CD14-positive monocyte (primary cell): Measurements from ENCODE around the gene SMIM20. TPM values are rescaled to one million over a fixed set of nuclear protein-coding genes. Genes with fewer than 3 reads are reported as not detected.

Experiments used
- DNase-seq, 3 donors: peaks; one replicate each; pipeline ENCODE4 v3.0.0-alpha.2; 2011 to 2022
- H2AFZ ChIP-seq: 2 replicates; pipeline ENCODE4 v1.6.0; 2012; ENCODE audit warnings: mild to moderate bottlenecking, low read depth, low read length, inconsistent platforms; ENCODE audit not compliant: insufficient read depth, poor library complexity, severe bottlenecking
- H3K27ac ChIP-seq, 2 donors: 1 replicate in 1 of 2; 2 replicates in 1 of 2; pipeline ENCODE4 v1.5.1; 2012 to 2013; ENCODE audit warnings: low read length in 2 of 2, control low read depth in 1 of 2, inconsistent platforms in 1 of 2, low read depth in 1 of 2, mild to moderate bottlenecking in 1 of 2
- H3K27me3 ChIP-seq, 2 donors: one replicate each; pipeline versions ENCODE4 v1.6.0 to v1.6.1; 2011 to 2013; ENCODE audit warnings: low read length in 2 of 2; ENCODE audit not compliant: control insufficient read depth in 2 of 2, insufficient read depth in 2 of 2
- H3K36me3 ChIP-seq, 2 donors: replicated peaks in 1 of 2; 1 replicate in 1 of 2; 2 replicates in 1 of 2; pipeline versions ENCODE4 v1.5.1 to v1.6.1; 2012 to 2013; ENCODE audit warnings: low read length in 2 of 2, control low read depth in 1 of 2, inconsistent platforms in 1 of 2, mild to moderate bottlenecking in 1 of 2; ENCODE audit not compliant: insufficient read depth in 2 of 2, control insufficient read depth in 1 of 2
- H3K4me1 ChIP-seq, 2 donors: 1 replicate in 1 of 2; 2 replicates in 1 of 2; pipeline versions ENCODE4 v1.5.1 to v1.6.1; 2012 to 2013; ENCODE audit warnings: low read length in 2 of 2, control low read depth in 1 of 2, inconsistent platforms in 1 of 2, mild to moderate bottlenecking in 1 of 2, moderate library complexity in 1 of 2; ENCODE audit not compliant: insufficient read depth in 2 of 2, control insufficient read depth in 1 of 2
- H3K4me2 ChIP-seq: replicated peaks from 2 replicates; pipeline ENCODE3; 2012; ENCODE audit warnings: low read length, moderate library complexity, mild to moderate bottlenecking; ENCODE audit not compliant: poor library complexity, severe bottlenecking; ENCODE audit errors: extremely low read depth
- H3K4me3 ChIP-seq, 3 experiments: fragments of 200-600 bp in 1 of 3; sonication (generic) in 1 of 3; replicated peaks in 1 of 3; 1 replicate in 2 of 3; 2 replicates in 1 of 3; pipeline ENCODE4 v1.5.1; 2011 to 2013; ENCODE audit warnings: low read length in 3 of 3, mild to moderate bottlenecking in 3 of 3, control low read depth in 2 of 3, low read depth in 2 of 3, inconsistent platforms in 1 of 3, moderate library complexity in 1 of 3
- H3K79me2 ChIP-seq: 2 replicates; pipeline ENCODE4 v1.6.0; 2012; ENCODE audit warnings: mild to moderate bottlenecking, control low read depth, inconsistent platforms, low read length, moderate library complexity; ENCODE audit not compliant: insufficient read depth
- H3K9ac ChIP-seq: 2 replicates; pipeline ENCODE4 v1.6.0; 2017; ENCODE audit warnings: low read length, mild to moderate bottlenecking; ENCODE audit not compliant: insufficient read depth, poor library complexity, severe bottlenecking
- H3K9me3 ChIP-seq, 2 donors: replicated peaks in 1 of 2; 1 replicate in 1 of 2; 2 replicates in 1 of 2; pipeline versions ENCODE4 v1.5.1 to v1.6.1; 2012 to 2013; ENCODE audit warnings: low read length in 2 of 2, control low read depth in 1 of 2; ENCODE audit not compliant: control insufficient read depth in 1 of 2, insufficient read depth in 1 of 2
- H4K20me1 ChIP-seq: 2 replicates; pipeline ENCODE4 v1.6.0; 2012; ENCODE audit warnings: mild to moderate bottlenecking, low read length, control low read depth, moderate library complexity; ENCODE audit not compliant: insufficient read depth
- H3K27ac Mint-ChIP-seq, 7 donors: one replicate each; pipeline ENCODE4 v1.8.0; 2020; ENCODE audit warnings: mild to moderate bottlenecking in 7 of 7, mixed read lengths in 7 of 7, moderate library complexity in 6 of 7, inconsistent platforms in 2 of 7
- H3K27me3 Mint-ChIP-seq, 3 donors: one replicate each; pipeline ENCODE4 v1.8.0; 2021 to 2022; ENCODE audit warnings: low read depth in 3 of 3, mild to moderate bottlenecking in 3 of 3, mixed read lengths in 3 of 3, moderate library complexity in 3 of 3, inconsistent platforms in 1 of 3
- H3K36me3 Mint-ChIP-seq, 2 donors: one replicate each; pipeline ENCODE4 v1.8.0; 2020; ENCODE audit warnings: mixed read lengths in 2 of 2, inconsistent platforms in 1 of 2, mild to moderate bottlenecking in 1 of 2
- H3K4me1 Mint-ChIP-seq: one replicate; pipeline ENCODE4 v1.8.0; 2020; ENCODE audit warnings: mild to moderate bottlenecking, mixed read lengths
- H3K4me3 Mint-ChIP-seq, 2 donors: one replicate each; pipeline ENCODE4 v1.8.0; 2020; ENCODE audit warnings: mild to moderate bottlenecking in 2 of 2, mixed read lengths in 2 of 2, moderate library complexity in 1 of 2
- H3K9me3 Mint-ChIP-seq, 7 donors: one replicate each; pipeline ENCODE4 v1.8.0; 2020 to 2022; ENCODE audit warnings: mixed read lengths in 7 of 7, mild to moderate bottlenecking in 6 of 7, moderate library complexity in 6 of 7, inconsistent platforms in 2 of 7
- CTCF ChIP-seq: fragments of 200-600 bp; IDR thresholded peaks from one replicate; pipeline ENCODE4 v1.8.0; 2022; ENCODE audit warnings: antibody characterized with exemption, mild to moderate bottlenecking
- WGBS: methylation state at CpG from one replicate; pipeline ENCODE4 v1.1.5; 2013; ENCODE audit warnings: missing lambda C conversion rate; ENCODE audit not compliant: insufficient coverage; 5-methylcytosine and 5-hydroxymethylcytosine counted together
- intact Hi-C, 2 donors: fragments of 100-400 bp; cut with micrococcal nuclease; formaldehyde crosslinking; loops; one replicate each; pipeline versions ENCODE4 v1.15.0 to v1.15.1; 2023
- polyA plus RNA-seq, 3 donors: library from polyadenylated mRNA; depleted of rRNA in 1 of 3; unstranded in 2 of 3; stranded (reverse) in 1 of 3; fragments of 300-500 nt in 2 of 3; fragments of >200 nt in 1 of 3; fragmentation: Illumina TruSeq in 2 of 3; gene quantifications; 1 replicate in 2 of 3; 2 replicates in 1 of 3; pipeline ENCODE4 v1.2.3, GENCODE V29; 2012 to 2021

The SMIM20 gene
- polyA plus RNA-seq, 3 donors = 10.4 to 38.1 (median 33.7) TPM

DNA sequence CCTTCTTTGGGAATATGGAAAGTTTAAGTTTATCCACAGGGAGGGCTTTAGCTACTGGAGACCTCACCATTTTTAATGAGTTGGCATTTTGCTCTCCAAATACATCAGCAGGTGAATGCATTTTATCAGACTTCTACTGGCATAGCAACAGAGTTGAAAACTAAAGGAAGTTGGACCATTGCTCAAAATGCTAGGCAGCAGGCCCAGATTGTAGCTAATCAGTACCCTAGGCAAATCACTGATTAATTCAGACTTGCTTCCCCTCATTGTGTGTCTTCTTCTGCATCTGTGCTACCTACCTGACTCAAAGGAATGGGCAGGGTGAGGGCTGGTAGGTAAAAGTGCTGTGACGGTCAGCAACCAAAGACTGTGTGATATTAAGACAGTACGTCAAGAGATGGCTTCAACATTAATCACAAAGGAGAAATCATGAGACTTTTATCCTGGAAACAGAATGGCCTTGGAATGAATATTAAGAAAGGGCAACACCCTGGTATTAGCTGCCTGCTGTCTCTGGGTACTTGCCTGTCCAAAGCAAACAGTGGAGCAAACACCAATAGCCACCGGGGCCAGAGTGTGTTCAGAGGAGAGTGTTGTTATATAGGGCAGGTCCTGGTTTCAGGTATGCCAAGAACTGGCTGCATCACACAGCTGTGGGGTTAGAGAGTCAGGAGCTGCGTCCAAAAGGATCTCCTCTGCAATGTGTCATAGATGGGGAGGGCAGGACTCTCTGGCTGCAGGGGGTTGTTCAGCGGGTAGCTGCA is 17.1 kb upstream of the SMIM20 start:
- Histone ChIP-seq H3K27me3 (no peaks in the 10 kb centered on the region), H3K9ac (no peak overlapping the region), H3K36me3 (no peaks in the 10 kb centered on the region), H3K4me1 (no peaks in the 10 kb centered on the region), H3K4me2 (no peak overlapping the region), H3K4me3 (no peak overlapping the region), H3K27ac (no peak overlapping the region), H3K9me3 (no peaks in the 10 kb centered on the region), H4K20me1 (no peaks in the 10 kb centered on the region), H2AFZ (no peak overlapping the region), H3K79me2 (no peaks in the 10 kb centered on the region)
- 100% methylated on average over 4 of the region's 5 CpGs for WGBS
- H3K27ac Mint-ChIP-seq = peak overlapping the region in 1 of 7 donors; percentile 25
- no peak overlapping the region for H3K4me3 Mint-ChIP-seq
- intact Hi-C loops = no loop called here
- DNase-seq = no peak
- peaks cover 0 to 2% (median 0%) of the 10 kb centered on the region in 3 donors for H3K27me3 Mint-ChIP-seq
- no peak for TF ChIP-seq CTCF
- no peaks in the 10 kb centered on the region for H3K9me3 Mint-ChIP-seq
- no peaks in the 10 kb centered on the region for H3K4me1 Mint-ChIP-seq
- no peaks in the 10 kb centered on the region for H3K36me3 Mint-ChIP-seq

DNA sequence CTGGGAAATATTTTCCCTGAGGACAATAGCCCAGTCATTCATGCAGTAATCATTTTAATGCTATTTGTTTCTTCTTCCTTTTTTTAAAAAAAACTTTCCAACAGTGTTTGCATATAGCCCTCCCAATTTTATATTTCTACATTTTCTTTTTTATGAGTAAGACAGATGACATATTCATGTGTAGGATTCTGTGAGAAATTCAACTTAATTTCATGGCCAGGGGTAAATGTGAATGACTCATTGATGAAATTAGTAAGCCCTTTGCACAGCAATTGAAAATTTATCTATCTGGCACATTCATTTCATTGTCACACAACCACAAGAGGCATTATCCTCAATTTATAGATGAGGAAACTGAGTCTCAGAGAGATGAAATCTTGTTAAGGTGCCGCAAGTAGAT is 13.7 kb upstream of the SMIM20 start:
- H3K4me2 ChIP-seq = no peak overlapping the region
- Mint-ChIP-seq H3K27me3 (peaks cover 0 to 1% (median 0%) of the 10 kb centered on the region in 3 donors), H3K36me3 (no peaks in the 10 kb centered on the region), H3K27ac (no peak overlapping the region), H3K9me3 (no peaks in the 10 kb centered on the region), H3K4me1 (peaks cover 7% of the 10 kb centered on the region), H3K4me3 (no peak overlapping the region)
- H3K9me3 ChIP-seq = no peaks in the 10 kb centered on the region
- no CpG with 5 or more reads among the region's 1 CpG for WGBS
- H3K36me3 ChIP-seq = no peaks in the 10 kb centered on the region
- H3K4me3 ChIP-seq = no peak overlapping the region
- H3K27me3 ChIP-seq = no peaks in the 10 kb centered on the region
- H4K20me1 ChIP-seq = no peaks in the 10 kb centered on the region
- no peaks in the 10 kb centered on the region for H3K4me1 ChIP-seq
- intact Hi-C loops = no loop called here
- no peak overlapping the region for H2AFZ ChIP-seq
- no peak overlapping the region for H3K27ac ChIP-seq
- H3K9ac ChIP-seq = no peak overlapping the region
- TF ChIP-seq CTCF = no peak
- H3K79me2 ChIP-seq = no peaks in the 10 kb centered on the region
- no peak for DNase-seq
